OCI-LY1 (cell line): Measurements from ENCODE around the gene TBCEL.

Source experiments
- H2AFZ ChIP-seq: fragments of 200-600 bp; sonication (generic), shearing (Covaris generic); 2 replicates; pipeline ENCODE4 v1.6.0; 2014; ENCODE audit warnings: antibody characterized with exemption, mild to moderate bottlenecking, low read length
- H3F3A ChIP-seq: fragments of 200-600 bp; sonication (generic), shearing (Covaris generic); 2 replicates; pipeline ENCODE4 v1.6.0; 2014; ENCODE audit warnings: mild to moderate bottlenecking, antibody characterized with exemption, low read length, moderate library complexity; ENCODE audit not compliant: insufficient read depth
- H3K27ac ChIP-seq: fragments of 200-600 bp; sonication (generic); 2 replicates; pipeline ENCODE4 v1.5.1; 2014; ENCODE audit warnings: low read length, mixed run types, mild to moderate bottlenecking, low read depth; ENCODE audit not compliant: poor library complexity, severe bottlenecking
- H3K27me3 ChIP-seq: fragments of 200-600 bp; sonication (generic); 2 replicates; pipeline ENCODE4 v1.6.0; 2014; ENCODE audit warnings: antibody characterized with exemption, mild to moderate bottlenecking, low read length, moderate library complexity; ENCODE audit not compliant: insufficient read depth
- H3K36me3 ChIP-seq: fragments of 200-600 bp; sonication (generic); 2 replicates; pipeline ENCODE4 v1.6.1; 2014; ENCODE audit warnings: mild to moderate bottlenecking, antibody characterized with exemption, low read length, moderate library complexity, mixed read lengths; ENCODE audit not compliant: insufficient read depth
- H3K4me1 ChIP-seq: fragments of 200-600 bp; sonication (generic); 2 replicates; pipeline ENCODE4 v1.5.1; 2014; ENCODE audit warnings: mild to moderate bottlenecking, low read length, moderate library complexity; ENCODE audit not compliant: insufficient read depth, severe bottlenecking
- H3K4me2 ChIP-seq: fragments of 200-600 bp; sonication (generic), shearing (Covaris generic); 2 replicates; pipeline ENCODE4 v1.6.1; 2014; ENCODE audit warnings: low read length
- H3K4me3 ChIP-seq: fragments of 200-600 bp; sonication (generic); 2 replicates; pipeline ENCODE4 v1.5.1; 2014; ENCODE audit warnings: low read length, low read depth, mild to moderate bottlenecking, mixed read lengths; ENCODE audit not compliant: poor library complexity, severe bottlenecking
- H3K79me2 ChIP-seq: fragments of 200-600 bp; shearing (Covaris generic); 2 replicates; pipeline ENCODE4 v1.6.1; 2016; ENCODE audit warnings: mixed run types, low read length, mixed read lengths; ENCODE audit not compliant: insufficient read depth
- H3K9ac ChIP-seq: fragments of 200-600 bp; sonication (generic), shearing (Covaris generic); 2 replicates; pipeline ENCODE4 v1.6.1; 2014; ENCODE audit warnings: mild to moderate bottlenecking, low read length, mixed read lengths
- H3K9me2 ChIP-seq: fragments of 200-600 bp; sonication (generic), shearing (Covaris generic); 2 replicates; pipeline ENCODE4 v1.6.1; 2014; ENCODE audit warnings: low read depth, mild to moderate bottlenecking, low read length, mixed read lengths
- H3K9me3 ChIP-seq: fragments of 200-600 bp; shearing (Covaris generic); 2 replicates; pipeline ENCODE4 v1.6.1; 2014; ENCODE audit warnings: low read length, mixed read lengths
- H4K20me1 ChIP-seq: fragments of 200-600 bp; sonication (generic), shearing (Covaris generic); 2 replicates; pipeline ENCODE4 v1.6.0; 2016; ENCODE audit warnings: mild to moderate bottlenecking, low read length; ENCODE audit not compliant: insufficient read depth
- EZH2 ChIP-seq: fragments of 200-600 bp; sonication (generic), shearing (Covaris generic); IDR thresholded peaks from 2 replicates; pipeline ENCODE4 v1.8.0; 2017; ENCODE audit warnings: borderline replicate concordance, mixed run types, mild to moderate bottlenecking, antibody characterized with exemption, low read length, moderate library complexity, mixed read lengths
- TF ChIP-seq, protein P1 (sequence below): fragments of 200-600 bp; sonication (generic), shearing (Covaris generic); IDR thresholded peaks from 2 replicates; pipeline ENCODE4 v1.5.1; 2017; ENCODE audit warnings: mild to moderate bottlenecking, antibody characterized with exemption, low read length, moderate library complexity, mixed read lengths

The TBCEL gene

DNA sequence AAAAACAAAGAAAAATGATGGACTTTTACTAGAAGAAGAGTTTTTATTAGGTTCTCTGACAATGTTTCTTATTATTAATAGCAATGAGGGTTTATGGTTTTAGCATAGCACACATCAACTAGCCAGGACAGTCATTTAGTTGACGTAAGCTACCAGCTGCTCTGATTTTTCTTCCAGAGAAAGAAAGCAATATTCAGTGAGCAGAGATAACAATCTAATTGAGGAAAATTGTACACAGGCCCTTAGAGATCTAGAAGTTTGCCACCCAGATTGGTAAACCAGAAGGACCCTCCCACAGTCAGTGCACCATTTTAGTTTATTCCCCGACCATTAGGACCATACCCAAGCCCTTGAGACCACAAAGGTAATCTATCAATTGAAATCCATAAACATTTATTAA is 28.7 kb upstream of the TBCEL start:
- H3K9ac ChIP-seq: no peak overlapping the region
- no peaks in the 10 kb centered on the region for H3K9me3 ChIP-seq
- no peaks in the 10 kb centered on the region for H3K79me2 ChIP-seq
- no peak overlapping the region for H3K27ac ChIP-seq
- no peak overlapping the region for H3K4me2 ChIP-seq
- no peaks in the 10 kb centered on the region for H3K36me3 ChIP-seq
- H3K4me1 ChIP-seq: no peaks in the 10 kb centered on the region
- H3F3A ChIP-seq: no peaks in the 10 kb centered on the region
- no peak overlapping the region for H3K4me3 ChIP-seq
- H3K9me2 ChIP-seq: no peaks in the 10 kb centered on the region
- H4K20me1 ChIP-seq: no peaks in the 10 kb centered on the region
- TF ChIP-seq, protein P1, sequence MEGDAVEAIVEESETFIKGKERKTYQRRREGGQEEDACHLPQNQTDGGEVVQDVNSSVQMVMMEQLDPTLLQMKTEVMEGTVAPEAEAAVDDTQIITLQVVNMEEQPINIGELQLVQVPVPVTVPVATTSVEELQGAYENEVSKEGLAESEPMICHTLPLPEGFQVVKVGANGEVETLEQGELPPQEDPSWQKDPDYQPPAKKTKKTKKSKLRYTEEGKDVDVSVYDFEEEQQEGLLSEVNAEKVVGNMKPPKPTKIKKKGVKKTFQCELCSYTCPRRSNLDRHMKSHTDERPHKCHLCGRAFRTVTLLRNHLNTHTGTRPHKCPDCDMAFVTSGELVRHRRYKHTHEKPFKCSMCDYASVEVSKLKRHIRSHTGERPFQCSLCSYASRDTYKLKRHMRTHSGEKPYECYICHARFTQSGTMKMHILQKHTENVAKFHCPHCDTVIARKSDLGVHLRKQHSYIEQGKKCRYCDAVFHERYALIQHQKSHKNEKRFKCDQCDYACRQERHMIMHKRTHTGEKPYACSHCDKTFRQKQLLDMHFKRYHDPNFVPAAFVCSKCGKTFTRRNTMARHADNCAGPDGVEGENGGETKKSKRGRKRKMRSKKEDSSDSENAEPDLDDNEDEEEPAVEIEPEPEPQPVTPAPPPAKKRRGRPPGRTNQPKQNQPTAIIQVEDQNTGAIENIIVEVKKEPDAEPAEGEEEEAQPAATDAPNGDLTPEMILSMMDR: no peak
- TF ChIP-seq EZH2: no peak
- no peak overlapping the region for H2AFZ ChIP-seq
- no peaks in the 10 kb centered on the region for H3K27me3 ChIP-seq

DNA sequence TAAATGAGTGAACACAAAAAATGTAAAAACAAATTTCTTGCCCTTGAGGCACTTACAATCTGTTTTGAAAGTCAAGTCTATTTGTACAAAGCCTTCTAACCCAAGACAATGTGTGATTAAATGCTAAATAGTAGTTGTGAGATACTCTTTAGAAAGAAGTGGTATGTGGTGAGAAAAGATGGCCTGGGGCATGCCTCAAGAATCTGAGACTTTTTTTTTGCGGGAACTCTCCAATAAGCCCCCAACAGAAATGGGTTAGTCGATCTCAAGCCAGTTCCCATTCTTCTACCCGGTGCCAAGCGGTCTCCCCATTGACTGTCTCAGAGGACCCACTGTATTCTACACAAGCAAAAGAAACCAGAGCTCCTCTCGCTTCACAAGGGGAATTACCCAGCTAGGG is 26.9 kb upstream of the TBCEL start:
- H3K9me3 ChIP-seq: no peaks in the 10 kb centered on the region
- H3K4me1 ChIP-seq: no peaks in the 10 kb centered on the region
- no peak overlapping the region for H2AFZ ChIP-seq
- no peaks in the 10 kb centered on the region for H3K9me2 ChIP-seq
- no peaks in the 10 kb centered on the region for H3K27me3 ChIP-seq
- H3K79me2 ChIP-seq: no peaks in the 10 kb centered on the region
- H3F3A ChIP-seq: no peaks in the 10 kb centered on the region
- H3K4me2 ChIP-seq: no peak overlapping the region
- no peaks in the 10 kb centered on the region for H4K20me1 ChIP-seq
- no peak overlapping the region for H3K9ac ChIP-seq
- no peak overlapping the region for H3K4me3 ChIP-seq
- H3K36me3 ChIP-seq: no peaks in the 10 kb centered on the region
- no peak overlapping the region for H3K27ac ChIP-seq
- TF ChIP-seq, protein P1: no peak
- no peak for TF ChIP-seq EZH2

DNA sequence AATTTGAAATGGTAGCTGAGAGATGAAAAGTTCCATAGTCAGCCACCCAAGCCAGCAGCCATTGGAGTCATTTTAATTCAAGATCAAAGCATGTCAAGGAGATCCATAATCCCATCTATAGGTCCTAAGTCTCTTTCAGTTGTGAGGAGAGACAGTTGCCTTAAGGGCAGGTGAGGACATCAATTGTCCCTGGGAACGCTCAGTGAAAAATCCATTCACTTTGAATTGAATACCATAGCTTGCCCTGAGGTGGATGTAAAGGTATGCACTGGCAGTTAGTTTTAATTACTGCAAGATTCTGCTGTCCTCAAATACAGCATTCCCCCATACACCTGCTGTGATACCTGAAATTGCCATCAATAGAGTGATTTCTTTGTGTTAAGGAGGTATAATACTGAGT is 25.3 kb upstream of the TBCEL start:
- Histone ChIP-seq H3K9me2 (no peaks in the 10 kb centered on the region), H3K79me2 (no peaks in the 10 kb centered on the region), H3F3A (no peaks in the 10 kb centered on the region), H3K27me3 (no peaks in the 10 kb centered on the region), H3K4me3 (no peak overlapping the region), H2AFZ (no peak overlapping the region), H3K4me2 (no peak overlapping the region), H3K27ac (no peak overlapping the region), H3K36me3 (no peaks in the 10 kb centered on the region), H4K20me1 (no peaks in the 10 kb centered on the region), H3K4me1 (no peaks in the 10 kb centered on the region), H3K9ac (no peak overlapping the region), H3K9me3 (no peaks in the 10 kb centered on the region)
- TF ChIP-seq, protein P1: no peak
- no peak for TF ChIP-seq EZH2
